Right ventricle myocardium superior (tissue), 1 donor: Measurements from ENCODE around the gene EPB41L1. TPM values are rescaled to one million over a fixed set of nuclear protein-coding genes. Genes with fewer than 3 reads are reported as not detected.

Experiments used
- ATAC-seq: fragments of 200-7000 bp; cut with Tn5 transposase; one replicate; pipeline ENCODE4 v1.9.1; 2020; ENCODE audit warnings: mild to moderate bottlenecking; ENCODE audit not compliant: poor library complexity
- DNase-seq: peaks from one replicate; pipeline ENCODE4 v3.0.0-alpha.2; 2020
- intact Hi-C: fragments of 100-400 bp; cut with DNase I; formaldehyde crosslinking; loops from one replicate; pipeline ENCODE4 v1.11.2; 2022
- total RNA-seq: library from RNA; stranded (reverse); fragmentation: NEBNext Ultra II Directional; extraction: Animal tissue kit (Norgen Biotek cat#: 25700); gene quantifications from one replicate; pipeline ENCODE4 v1.2.1, GENCODE V29; 2021
- donor health status: DM: no; HTN: yes; CAD: no; lungs with severe emphysema.

Gene EPB41L1
- total RNA-seq, 1 donor from 2014 or later, result 14.8 TPM

DNA sequence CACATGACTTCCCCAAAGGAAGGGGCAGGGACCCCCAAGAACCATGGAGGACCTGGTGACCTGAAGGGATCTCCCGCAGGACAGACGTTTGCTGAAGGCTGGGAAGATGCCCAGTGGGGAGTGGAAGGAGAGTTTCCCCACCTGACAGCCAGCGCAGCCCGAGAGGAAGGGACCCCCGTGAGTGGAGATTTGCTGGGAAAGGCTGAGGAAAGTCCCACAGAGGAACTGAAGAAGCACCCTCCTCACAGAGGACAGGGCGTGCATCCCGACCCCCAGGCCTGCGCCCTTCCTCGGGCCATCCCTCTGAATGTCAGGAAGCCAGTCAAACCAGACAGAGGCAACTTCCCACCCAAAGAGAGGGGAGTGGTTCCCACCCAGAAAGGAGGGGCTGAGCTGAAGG lies 52.1 kb downstream of the EPB41L1 start:
- DNase-seq (no peak), ATAC-seq (no peak)
- intact Hi-C loops, result no loop called here

DNA sequence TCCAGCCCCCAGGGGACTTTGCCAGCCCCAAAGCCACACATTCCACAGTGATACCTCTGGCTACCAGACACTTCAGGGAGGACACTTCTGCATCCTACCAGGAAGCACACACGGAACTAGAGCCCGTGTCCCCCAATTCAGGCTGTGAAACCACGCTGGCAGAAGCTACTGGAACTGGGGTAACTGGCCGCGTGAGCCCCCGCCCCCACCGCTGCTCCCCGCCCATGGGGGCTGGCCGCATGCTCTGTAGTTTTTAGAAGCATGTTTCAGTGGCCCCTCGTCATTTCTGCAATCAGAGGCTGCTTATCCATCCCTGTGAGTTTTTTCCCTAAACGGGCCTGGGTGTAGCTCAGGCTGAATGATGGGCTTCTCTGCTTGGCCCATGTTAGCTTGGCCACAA lies 53.1 kb downstream of the EPB41L1 start:
- intact Hi-C loops, result no loop called here
- ATAC-seq, result no peak
- DNase-seq, result no peak

GRCh38 chr20:36208257-36208656 lies 53.7 kb downstream of the EPB41L1 start:
- intact Hi-C loops, result no loop called here
- ATAC-seq (no peak), DNase-seq (no peak)

DNA sequence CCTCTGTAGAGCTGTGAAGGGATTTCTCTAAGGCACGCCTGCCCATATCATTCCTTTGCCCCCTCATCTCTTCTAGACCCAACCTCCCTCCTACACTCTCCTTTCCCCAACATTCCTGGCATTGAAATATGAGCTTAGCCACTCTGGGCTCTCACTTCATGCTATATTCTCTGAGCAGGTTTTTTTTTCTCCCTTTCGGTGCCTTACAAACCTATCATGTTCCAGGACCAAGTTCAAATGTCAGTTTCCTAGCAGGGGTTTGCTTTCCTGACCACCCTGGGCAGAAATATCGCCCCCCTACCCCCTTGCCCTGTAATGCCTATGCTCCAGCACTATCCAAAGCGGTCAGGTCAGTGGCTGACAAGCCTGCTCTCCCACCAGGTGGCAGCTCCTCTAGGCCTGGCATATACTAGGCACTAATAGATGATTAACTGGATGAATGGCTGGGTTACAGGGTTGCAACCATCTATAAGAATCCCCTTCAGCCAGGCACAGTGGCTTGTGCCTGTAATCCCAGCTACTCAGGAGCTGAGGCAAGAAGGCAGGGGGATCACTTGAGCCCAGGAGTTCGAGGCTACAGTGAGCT lies 56.0 kb downstream of the EPB41L1 start:
- DNase-seq (no peak), ATAC-seq (no peak)
- intact Hi-C loops, result loop anchor here (10.0 kb wide), 1 partner anchor 384 kb away; no protein-coding TSS in a partner anchor

- intact Hi-C loops, result loop anchor here (10.0 kb wide), 1 partner anchor 381 kb away; no protein-coding TSS in a partner anchor
- DNase-seq, result no peak
Measured at GRCh38 chr20:36213362-36213761, 58.8 kb downstream of the EPB41L1 start.

DNA sequence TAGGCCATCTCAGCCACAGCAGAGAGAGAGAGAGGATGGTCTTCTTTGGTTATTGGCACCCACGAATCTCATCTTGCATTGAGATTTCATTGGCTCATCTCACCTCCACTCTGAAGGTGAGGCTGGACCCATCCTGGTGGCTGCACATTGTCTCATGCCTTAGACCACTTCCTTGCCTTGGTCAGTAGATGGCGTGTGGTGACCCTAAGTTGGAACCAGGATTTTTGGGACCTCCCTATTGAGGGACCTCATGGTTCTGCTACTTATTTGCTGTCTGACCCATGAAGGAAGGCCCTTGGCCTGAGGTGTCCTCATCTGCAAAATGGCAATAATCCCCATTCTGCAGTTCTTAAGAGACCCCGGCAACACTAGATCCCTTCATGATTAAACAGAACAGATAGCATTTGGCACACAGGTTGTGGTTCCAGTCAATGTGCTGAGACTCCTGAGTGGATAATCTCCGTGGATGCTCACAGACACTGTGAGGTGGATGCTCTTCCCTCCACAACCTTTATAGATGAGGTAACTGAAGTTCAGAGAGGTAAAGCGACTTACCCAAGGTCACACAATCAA lies 60.2 kb downstream of the EPB41L1 start:
- DNase-seq, result no peak
- no peak for ATAC-seq
- intact Hi-C loops, result loop anchor here (5.0 to 10.0 kb wide), 2 partner anchors 223 to 380 kb away; no protein-coding TSS in a partner anchor

More at GRCh38 chr20:36213362-36213761, 58.8 kb downstream of the EPB41L1 start:
- no peak for ATAC-seq

DNA sequence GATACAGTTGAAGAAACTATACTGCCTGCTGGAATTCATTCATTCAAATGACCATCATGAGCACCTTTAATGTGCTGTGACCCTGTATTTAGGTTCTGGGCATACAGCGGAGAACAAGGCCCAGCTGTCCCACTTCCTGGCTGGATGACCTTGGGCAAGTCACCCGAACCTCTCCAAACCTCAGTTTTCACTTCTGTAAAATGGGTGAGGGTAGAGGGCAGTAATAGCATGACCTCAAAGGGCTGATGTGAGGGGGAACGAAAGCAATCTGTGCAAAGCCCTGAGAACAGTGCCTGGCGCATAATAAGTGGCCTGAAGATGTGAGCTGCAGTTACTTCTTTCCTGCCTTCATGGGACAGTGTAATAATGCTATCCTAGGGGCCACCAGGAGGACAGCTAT lies 61.2 kb downstream of the EPB41L1 start:
- intact Hi-C loops, result loop anchor here (5.0 to 10.0 kb wide), 2 partner anchors 222 to 379 kb away; no protein-coding TSS in a partner anchor
- ATAC-seq (no peak), DNase-seq (no peak)

DNA sequence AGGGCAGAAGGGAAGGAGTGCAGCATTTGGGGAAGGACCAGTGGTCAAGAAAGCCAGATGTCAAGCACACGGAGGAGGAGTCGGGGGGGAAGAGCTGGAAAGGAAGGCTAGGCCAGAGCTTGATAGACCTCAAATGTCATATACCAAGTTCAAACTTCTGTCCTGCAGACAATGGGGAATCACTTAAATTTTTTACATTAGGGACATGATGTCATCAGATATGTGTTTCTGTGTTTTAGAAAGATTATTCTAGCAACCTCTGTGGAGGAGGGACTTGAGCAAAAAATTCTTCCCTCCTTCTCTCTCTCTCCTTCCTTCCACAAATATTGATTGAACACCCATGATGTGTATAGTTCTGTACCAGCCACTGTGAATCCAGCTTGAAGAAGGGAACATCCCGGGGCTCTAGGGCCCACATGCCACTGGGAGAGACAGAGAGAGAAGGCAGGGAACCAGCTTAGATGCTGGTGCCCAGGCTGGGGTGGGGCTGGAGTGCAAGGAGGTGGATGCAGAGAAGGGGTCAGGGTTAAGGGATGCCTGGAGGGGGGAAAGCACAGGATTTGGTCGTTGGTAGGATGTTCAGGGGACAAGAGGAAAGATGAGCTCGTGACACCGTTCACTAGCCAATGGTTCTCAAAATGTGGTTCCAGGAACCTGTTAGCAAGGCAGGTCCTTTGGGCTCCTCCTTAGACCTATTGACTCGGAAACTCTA lies 61.9 kb downstream of the EPB41L1 start:
- no peak for ATAC-seq
- intact Hi-C loops, result loop anchor here (5.0 to 10.0 kb wide), 2 partner anchors 221 to 378 kb away; no protein-coding TSS in a partner anchor
- no peak for DNase-seq

GRCh38 chr20:36217226-36217625 lies 62.7 kb downstream of the EPB41L1 start:
- DNase-seq, result no peak
- intact Hi-C loops, result loop anchor here (5.0 to 10.0 kb wide), 2 partner anchors 220 to 378 kb away; no protein-coding TSS in a partner anchor
- no peak for ATAC-seq

DNA sequence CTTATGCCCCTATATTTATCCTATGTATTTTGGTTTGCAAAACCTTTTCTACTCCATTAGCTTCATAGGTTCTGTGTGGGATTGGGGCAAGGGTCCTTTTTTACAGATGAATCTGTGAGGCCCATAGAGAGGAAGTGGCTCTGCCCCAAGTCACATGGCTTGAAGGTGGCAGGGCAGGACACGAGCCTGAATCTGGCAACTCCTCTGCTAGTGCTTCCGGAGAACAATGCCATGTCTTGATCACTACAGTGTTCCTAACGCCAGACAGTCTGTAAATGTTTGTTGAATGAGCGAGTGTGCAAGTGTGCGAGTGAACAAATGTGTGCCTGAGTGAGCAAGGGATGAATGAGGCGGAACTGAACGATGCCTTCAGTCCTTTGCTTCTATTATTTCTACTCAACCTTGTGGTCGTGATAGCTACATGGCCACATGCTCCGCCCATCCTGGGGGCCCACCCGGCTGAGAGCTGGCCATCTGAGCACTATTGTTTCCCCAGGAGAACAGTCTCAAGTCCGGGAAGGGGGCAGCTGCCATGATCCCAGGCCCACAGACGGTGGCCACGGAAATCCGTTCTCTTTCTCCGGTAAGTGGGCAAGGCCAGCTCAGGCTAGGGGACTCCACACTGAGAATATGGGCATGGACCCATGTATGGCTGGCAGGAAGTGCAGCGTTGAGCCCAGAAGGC lies 64.0 kb downstream of the EPB41L1 start:
- ATAC-seq, result no peak
- intact Hi-C loops, result loop anchor here (5.0 to 10.0 kb wide), 2 partner anchors 219 to 376 kb away; no protein-coding TSS in a partner anchor
- no peak for DNase-seq

DNA sequence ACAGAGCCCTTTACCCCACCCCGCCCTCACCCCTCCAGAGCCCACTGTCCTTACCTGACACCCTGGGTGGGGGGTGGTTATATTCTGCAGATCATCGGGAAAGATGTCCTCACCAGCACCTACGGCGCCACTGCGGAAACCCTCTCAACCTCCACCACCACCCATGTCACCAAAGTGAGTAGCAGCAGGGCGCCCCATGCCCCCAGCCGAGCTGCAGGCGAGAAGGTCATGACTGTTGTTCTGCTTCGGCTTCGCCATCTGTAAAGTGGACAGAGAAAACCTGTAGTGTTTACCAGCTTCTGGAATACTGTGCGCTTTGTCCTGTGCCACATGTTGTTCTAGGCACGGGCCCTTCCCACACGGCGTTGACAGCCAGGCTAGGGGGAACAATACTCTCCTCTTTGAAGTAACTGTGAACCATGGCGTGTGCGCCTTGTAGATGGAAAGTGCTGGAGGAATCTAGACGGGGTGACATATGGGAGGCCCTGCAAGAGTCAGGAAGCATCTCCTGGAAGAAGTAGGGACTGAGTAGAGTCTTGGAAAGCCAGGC lies 65.2 kb downstream of the EPB41L1 start:
- intact Hi-C loops, result loop anchor here (5.0 to 10.0 kb wide), 2 partner anchors 218 to 375 kb away; no protein-coding TSS in a partner anchor
- no peak for DNase-seq
- no peak for ATAC-seq

DNA sequence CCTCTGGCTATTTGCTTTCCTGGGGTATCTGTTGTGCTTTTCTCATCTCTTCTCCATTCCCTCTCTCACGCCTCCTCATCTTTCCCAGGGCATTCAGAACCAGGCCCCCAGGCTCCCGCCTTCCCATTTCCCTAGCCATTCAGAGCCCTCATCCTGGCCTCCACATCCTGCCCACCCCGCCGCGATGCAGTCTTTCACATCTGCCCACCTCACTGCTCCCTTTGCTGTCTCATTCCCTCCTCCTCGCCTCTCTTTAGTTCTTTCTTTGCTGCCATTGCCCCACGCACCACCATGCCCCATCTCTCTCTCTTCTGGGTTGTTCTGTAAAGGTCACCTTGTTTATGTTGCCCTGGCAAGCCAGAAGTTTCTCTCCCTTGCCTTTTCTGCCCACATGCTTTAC lies 71.1 kb downstream of the EPB41L1 start:
- intact Hi-C loops, result no loop called here
- ATAC-seq, result no peak

DNA sequence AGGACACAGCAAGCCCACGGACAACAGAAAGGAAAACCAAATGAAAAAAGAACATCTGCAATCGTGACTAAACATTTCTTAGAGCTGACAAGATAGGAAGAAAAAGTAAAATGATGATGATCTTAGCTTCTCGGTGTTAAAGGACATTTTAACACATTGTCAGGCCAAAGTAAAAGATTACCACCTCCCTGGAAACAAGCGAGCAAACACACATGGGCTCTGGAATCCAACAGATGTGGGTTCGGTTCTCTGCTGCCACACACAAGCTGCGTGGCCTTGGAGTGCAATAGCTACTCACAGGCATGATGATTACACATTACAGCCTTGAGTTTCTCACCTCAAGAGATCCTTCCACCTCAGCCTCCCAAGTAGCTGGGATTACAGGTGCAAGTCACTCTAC lies 74.2 kb downstream of the EPB41L1 start:
- DNase-seq (no peak), ATAC-seq (no peak)
- intact Hi-C loops, result no loop called here

More for the DNA sequence above, 71.1 kb downstream of the EPB41L1 start:
- no peak for DNase-seq

DNA sequence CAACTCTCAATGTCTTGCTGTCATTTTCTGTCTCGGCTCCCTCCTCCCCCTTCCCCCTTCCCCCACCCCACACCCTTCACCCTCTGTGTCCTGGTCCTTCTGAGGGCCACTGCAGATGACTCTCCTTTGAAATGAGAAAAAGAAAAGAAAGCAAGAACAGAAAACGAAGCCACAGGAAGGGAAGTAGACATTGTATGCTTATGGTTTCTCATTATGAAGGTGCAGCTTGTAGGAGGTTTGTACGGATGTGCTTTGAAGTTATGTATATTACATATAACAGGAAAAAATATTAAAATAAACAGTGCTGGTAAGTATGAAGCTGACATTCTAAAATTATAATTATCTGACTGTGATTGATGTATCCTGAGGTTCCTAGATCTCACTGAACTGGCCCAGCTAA lies 75.5 kb downstream of the EPB41L1 start:
- ATAC-seq, result no peak
- DNase-seq, result no peak
- intact Hi-C loops, result no loop called here

DNA sequence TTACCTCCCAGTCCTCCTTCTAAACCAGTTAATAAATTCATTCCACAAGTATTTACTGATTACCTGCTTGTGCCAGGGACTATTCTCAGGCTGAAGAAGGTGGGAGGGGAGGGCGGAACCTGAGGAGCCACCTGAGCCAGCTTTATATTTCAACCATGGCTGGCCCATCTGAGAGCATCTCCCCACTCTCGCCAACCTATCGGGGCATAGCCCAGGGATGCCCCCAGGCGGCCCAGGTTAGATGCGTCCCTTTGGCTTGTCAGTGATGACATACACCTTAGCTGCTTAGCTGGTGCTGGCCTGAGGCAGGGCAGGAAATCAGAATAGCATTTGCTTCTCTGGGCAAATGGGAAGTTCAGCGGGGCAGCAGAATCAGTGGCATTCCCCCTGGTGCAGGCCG lies 76.8 kb downstream of the EPB41L1 start:
- DNase-seq (no peak), ATAC-seq (no peak)
- intact Hi-C loops, result no loop called here

GRCh38 chr20:36234771-36235320 lies 80.3 kb downstream of the EPB41L1 start:
- DNase-seq (no peak), ATAC-seq (no peak)
- intact Hi-C loops, result no loop called here

DNA sequence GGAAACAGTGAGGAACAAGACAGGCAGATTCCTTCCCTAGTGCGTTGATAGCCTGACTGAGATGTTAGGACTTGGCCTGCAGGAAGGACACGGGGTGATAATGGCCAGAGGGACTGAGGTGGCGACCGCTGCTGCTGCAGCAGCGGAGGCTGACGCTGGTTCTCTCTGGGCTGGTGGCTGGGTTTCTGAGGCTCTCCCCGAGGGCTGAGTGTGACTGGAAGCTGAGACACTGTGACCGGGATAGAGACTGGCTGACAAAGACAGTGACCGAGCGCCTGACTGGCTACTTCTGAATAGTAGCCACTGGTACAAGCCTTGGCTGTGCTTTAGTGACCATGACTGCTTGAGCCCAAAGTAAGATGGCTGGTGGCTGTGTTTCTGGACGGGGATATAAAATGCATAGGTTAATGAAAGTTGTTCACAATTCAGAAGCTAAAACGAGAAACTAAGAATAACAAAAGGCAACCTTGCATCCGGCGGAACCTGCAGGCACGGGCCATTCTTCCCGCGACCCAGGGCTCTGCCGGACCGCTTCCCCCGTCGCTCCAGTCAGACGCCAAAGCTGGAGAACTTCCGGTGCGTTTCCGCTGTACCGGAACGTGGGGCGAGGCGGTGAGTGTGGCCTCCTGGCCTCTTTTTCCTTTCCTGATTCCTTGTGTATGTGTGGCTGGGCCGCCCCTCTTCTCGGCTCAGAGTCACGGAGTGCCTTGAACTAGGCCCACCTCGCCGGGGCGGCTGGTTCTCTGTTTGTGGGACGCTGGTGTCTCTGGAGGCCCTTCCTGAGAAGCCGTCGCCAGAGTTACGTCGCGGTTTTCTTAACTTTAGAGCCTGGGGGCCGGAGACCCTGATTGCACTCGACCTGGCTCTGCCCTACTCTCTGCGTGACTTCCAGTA lies 81.6 kb downstream of the EPB41L1 start, which contains the start of gene AAR2:
Gene AAR2 (plus strand): TSS at position 587 of the 894 bp plus-strand sequence. CDS start 3,391 bp downstream, outside the sequence.
- peak; percentile 98 for ATAC-seq
- intact Hi-C loops, result no loop called here
- peak; percentile 85 for DNase-seq

- DNase-seq (no peak), ATAC-seq (peak; percentile 5)
- intact Hi-C loops, result no loop called here
Measured at GRCh38 chr20:36236786-36237121, 82.2 kb downstream of the EPB41L1 start.
